WTC11 (cell line): ENCODE results near the gene PPP3R1.

Experiments
- FOXK1 ChIP-seq: sonication (generic); formaldehyde crosslinking; IDR thresholded peaks from 2 replicates; pipeline ENCODE4 v1.8.0; 2022; ENCODE audit warnings: mild to moderate bottlenecking, moderate library complexity, missing genetic modification reagents
- TF ChIP-seq, protein P1 (sequence below): sonication (generic); formaldehyde crosslinking; IDR thresholded peaks from 2 replicates; pipeline ENCODE4 v1.8.1; 2022; ENCODE audit warnings: missing genetic modification reagents, borderline replicate concordance
- TF ChIP-seq, protein P2 (sequence below): sonication (generic); formaldehyde crosslinking; IDR thresholded peaks from 2 replicates; pipeline ENCODE4 v1.8.0; 2023; ENCODE audit warnings: missing genetic modification reagents, mild to moderate bottlenecking, borderline replicate concordance
- TF ChIP-seq, protein P3 (sequence below): fragments of 200-600 bp; IDR thresholded peaks from 2 replicates; pipeline ENCODE4 v1.8.0; 2022; ENCODE audit warnings: antibody characterized with exemption

DNA sequence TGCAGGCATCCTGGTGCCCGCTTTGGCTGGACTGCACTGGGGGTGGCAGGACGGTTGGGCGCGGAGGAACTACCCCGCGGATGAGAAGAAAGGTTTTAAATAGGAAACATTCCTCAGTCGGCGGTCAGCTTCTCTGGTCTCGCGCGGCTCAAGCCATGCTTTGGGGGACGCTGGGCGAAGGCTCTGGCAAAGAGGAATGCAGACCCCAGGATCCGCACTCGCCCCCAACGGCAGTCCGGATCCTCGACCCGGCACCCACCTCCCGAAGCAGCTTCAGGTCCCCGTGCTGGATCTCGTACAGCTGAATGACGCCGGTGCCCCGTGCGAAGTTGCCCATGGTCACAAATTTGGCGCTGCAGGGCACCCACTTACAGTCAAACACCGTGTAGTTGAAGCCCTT is 95.3 kb downstream of the PPP3R1 start:
- no peak for TF ChIP-seq FOXK1
- TF ChIP-seq, protein P1, sequence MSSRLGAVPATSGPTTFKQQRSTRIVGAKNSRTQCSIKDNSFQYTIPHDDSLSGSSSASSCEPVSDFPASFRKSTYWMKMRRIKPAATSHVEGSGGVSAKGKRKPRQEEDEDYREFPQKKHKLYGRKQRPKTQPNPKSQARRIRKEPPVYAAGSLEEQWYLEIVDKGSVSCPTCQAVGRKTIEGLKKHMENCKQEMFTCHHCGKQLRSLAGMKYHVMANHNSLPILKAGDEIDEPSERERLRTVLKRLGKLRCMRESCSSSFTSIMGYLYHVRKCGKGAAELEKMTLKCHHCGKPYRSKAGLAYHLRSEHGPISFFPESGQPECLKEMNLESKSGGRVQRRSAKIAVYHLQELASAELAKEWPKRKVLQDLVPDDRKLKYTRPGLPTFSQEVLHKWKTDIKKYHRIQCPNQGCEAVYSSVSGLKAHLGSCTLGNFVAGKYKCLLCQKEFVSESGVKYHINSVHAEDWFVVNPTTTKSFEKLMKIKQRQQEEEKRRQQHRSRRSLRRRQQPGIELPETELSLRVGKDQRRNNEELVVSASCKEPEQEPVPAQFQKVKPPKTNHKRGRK (CRISPR knock-in tag): no peak
- TF ChIP-seq, protein P2, sequence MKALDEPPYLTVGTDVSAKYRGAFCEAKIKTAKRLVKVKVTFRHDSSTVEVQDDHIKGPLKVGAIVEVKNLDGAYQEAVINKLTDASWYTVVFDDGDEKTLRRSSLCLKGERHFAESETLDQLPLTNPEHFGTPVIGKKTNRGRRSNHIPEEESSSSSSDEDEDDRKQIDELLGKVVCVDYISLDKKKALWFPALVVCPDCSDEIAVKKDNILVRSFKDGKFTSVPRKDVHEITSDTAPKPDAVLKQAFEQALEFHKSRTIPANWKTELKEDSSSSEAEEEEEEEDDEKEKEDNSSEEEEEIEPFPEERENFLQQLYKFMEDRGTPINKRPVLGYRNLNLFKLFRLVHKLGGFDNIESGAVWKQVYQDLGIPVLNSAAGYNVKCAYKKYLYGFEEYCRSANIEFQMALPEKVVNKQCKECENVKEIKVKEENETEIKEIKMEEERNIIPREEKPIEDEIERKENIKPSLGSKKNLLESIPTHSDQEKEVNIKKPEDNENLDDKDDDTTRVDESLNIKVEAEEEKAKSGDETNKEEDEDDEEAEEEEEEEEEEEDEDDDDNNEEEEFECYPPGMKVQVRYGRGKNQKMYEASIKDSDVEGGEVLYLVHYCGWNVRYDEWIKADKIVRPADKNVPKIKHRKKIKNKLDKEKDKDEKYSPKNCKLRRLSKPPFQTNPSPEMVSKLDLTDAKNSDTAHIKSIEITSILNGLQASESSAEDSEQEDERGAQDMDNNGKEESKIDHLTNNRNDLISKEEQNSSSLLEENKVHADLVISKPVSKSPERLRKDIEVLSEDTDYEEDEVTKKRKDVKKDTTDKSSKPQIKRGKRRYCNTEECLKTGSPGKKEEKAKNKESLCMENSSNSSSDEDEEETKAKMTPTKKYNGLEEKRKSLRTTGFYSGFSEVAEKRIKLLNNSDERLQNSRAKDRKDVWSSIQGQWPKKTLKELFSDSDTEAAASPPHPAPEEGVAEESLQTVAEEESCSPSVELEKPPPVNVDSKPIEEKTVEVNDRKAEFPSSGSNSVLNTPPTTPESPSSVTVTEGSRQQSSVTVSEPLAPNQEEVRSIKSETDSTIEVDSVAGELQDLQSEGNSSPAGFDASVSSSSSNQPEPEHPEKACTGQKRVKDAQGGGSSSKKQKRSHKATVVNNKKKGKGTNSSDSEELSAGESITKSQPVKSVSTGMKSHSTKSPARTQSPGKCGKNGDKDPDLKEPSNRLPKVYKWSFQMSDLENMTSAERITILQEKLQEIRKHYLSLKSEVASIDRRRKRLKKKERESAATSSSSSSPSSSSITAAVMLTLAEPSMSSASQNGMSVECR (CRISPR knock-in tag): no peak
- TF ChIP-seq, protein P3, sequence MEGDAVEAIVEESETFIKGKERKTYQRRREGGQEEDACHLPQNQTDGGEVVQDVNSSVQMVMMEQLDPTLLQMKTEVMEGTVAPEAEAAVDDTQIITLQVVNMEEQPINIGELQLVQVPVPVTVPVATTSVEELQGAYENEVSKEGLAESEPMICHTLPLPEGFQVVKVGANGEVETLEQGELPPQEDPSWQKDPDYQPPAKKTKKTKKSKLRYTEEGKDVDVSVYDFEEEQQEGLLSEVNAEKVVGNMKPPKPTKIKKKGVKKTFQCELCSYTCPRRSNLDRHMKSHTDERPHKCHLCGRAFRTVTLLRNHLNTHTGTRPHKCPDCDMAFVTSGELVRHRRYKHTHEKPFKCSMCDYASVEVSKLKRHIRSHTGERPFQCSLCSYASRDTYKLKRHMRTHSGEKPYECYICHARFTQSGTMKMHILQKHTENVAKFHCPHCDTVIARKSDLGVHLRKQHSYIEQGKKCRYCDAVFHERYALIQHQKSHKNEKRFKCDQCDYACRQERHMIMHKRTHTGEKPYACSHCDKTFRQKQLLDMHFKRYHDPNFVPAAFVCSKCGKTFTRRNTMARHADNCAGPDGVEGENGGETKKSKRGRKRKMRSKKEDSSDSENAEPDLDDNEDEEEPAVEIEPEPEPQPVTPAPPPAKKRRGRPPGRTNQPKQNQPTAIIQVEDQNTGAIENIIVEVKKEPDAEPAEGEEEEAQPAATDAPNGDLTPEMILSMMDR: no peak
